Smooth muscle cell (in vitro differentiated cells): Measurements from ENCODE around the gene IFNB1. TPM values are rescaled to one million over a fixed set of nuclear protein-coding genes. Genes with fewer than 3 reads are reported as not detected.

Experiments used
- DNase-seq: peaks from one replicate; lab custom pipeline; 2025; ENCODE audit not compliant: unreplicated experiment; lab: John Stamatoyannopoulos, UW
- H2AFZ ChIP-seq: fragments of 200-600 bp; sonication (generic); 2 replicates; pipeline ENCODE4 v1.6.0; 2016; ENCODE audit warnings: antibody characterized with exemption, low read depth, mild to moderate bottlenecking
- H3F3A ChIP-seq: fragments of 200-600 bp; sonication (generic); 2 replicates; pipeline ENCODE4 v1.6.0; 2017; ENCODE audit warnings: antibody characterized with exemption, low read depth
- H3K27ac ChIP-seq: fragments of 200-600 bp; sonication (generic); 2 replicates; pipeline ENCODE4 v1.5.1; 2016; ENCODE audit warnings: low read depth, mild to moderate bottlenecking
- H3K27me3 ChIP-seq: fragments of 200-600 bp; sonication (generic); 2 replicates; pipeline ENCODE4 v1.6.1; 2016; ENCODE audit warnings: low read depth, mild to moderate bottlenecking
- H3K36me3 ChIP-seq: fragments of 200-600 bp; sonication (generic); 2 replicates; pipeline ENCODE4 v1.5.1; 2016; ENCODE audit warnings: low read depth
- H3K4me1 ChIP-seq: fragments of 200-600 bp; sonication (generic); 2 replicates; pipeline ENCODE4 v1.5.1; 2016; ENCODE audit warnings: low read depth
- H3K4me2 ChIP-seq: fragments of 200-600 bp; sonication (generic); 2 replicates; pipeline ENCODE4 v1.6.0; 2016; ENCODE audit warnings: mild to moderate bottlenecking
- H3K4me3 ChIP-seq: fragments of 200-600 bp; sonication (generic); 2 replicates; pipeline ENCODE4 v1.5.1; 2016; ENCODE audit warnings: mild to moderate bottlenecking
- H3K79me2 ChIP-seq: fragments of 200-600 bp; sonication (generic); 2 replicates; pipeline ENCODE4 v1.6.0; 2016; ENCODE audit warnings: low read depth, mild to moderate bottlenecking
- H3K9ac ChIP-seq: fragments of 200-600 bp; sonication (generic); 2 replicates; pipeline ENCODE4 v1.6.0; 2016; ENCODE audit warnings: low read depth
- H3K9me3 ChIP-seq: fragments of 200-600 bp; sonication (generic); replicated peaks from 2 replicates; pipeline ENCODE4 v1.5.1; 2016; ENCODE audit warnings: low read depth
- H4K20me1 ChIP-seq: fragments of 200-600 bp; sonication (generic); 2 replicates; pipeline ENCODE4 v1.6.0; 2016; ENCODE audit warnings: low read depth
- WGBS: methylation state at CpG from one replicate; pipeline ENCODE4 v1.1.7; 2016; ENCODE audit warnings: low lambda C conversion rate; 5-methylcytosine and 5-hydroxymethylcytosine counted together
- polyA plus RNA-seq: library from polyadenylated mRNA; unstranded; fragments of >200 nt; fragmentation: Nextera tagmentation; extraction: Ambion mirVana; gene quantifications from 2 replicates; pipeline ENCODE4 v1.2.1, GENCODE V29; 2016
- total RNA-seq: library from RNA; depleted of rRNA; stranded (reverse); fragments of >200 nt; gene quantifications from 2 replicates; pipeline ENCODE4 v1.2.3, GENCODE V29; 2014
- TF ChIP-seq, protein P1 (sequence below): fragments of 200-600 bp; sonication (generic); IDR thresholded peaks from 2 replicates; pipeline ENCODE4 v1.5.1; 2017; ENCODE audit warnings: borderline replicate concordance, mild to moderate bottlenecking, antibody characterized with exemption; ENCODE audit not compliant: insufficient read depth, poor library complexity, severe bottlenecking

The IFNB1 gene
- total and polyA plus RNA-seq, 2 experiments from 2014 or later, result not detected

DNA sequence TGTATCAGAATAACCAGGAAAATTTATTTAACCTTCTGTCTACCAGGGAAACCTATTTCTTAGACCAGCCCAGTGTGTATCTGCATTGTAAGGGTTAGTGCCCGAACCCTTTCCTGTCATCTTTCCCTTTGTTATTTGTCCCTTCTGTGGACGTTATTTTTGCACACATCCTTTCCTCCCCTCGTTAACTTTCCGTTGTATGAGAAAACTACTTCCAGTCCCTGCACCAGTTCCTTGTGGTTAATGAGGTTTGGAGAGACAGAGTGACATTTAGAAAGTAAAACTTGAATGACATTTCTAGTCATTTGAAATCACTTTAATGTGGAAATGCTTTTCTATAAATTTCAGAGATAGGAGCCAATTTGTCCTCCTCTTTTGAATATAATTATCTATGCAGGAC is 4.3 kb upstream of the IFNB1 start:
- H3K36me3 ChIP-seq, result no peaks in the 10 kb centered on the region
- H3F3A ChIP-seq, result no peaks in the 10 kb centered on the region
- no peak overlapping the region for H2AFZ ChIP-seq
- TF ChIP-seq, protein P1, sequence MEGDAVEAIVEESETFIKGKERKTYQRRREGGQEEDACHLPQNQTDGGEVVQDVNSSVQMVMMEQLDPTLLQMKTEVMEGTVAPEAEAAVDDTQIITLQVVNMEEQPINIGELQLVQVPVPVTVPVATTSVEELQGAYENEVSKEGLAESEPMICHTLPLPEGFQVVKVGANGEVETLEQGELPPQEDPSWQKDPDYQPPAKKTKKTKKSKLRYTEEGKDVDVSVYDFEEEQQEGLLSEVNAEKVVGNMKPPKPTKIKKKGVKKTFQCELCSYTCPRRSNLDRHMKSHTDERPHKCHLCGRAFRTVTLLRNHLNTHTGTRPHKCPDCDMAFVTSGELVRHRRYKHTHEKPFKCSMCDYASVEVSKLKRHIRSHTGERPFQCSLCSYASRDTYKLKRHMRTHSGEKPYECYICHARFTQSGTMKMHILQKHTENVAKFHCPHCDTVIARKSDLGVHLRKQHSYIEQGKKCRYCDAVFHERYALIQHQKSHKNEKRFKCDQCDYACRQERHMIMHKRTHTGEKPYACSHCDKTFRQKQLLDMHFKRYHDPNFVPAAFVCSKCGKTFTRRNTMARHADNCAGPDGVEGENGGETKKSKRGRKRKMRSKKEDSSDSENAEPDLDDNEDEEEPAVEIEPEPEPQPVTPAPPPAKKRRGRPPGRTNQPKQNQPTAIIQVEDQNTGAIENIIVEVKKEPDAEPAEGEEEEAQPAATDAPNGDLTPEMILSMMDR, result no peak
- H3K4me3 ChIP-seq, result no peak overlapping the region
- H3K27me3 ChIP-seq, result no peaks in the 10 kb centered on the region
- no peak for DNase-seq
- no peak overlapping the region for H3K9ac ChIP-seq
- H3K9me3 ChIP-seq, result no peaks in the 10 kb centered on the region
- no peaks in the 10 kb centered on the region for H4K20me1 ChIP-seq
- H3K27ac ChIP-seq, result no peak overlapping the region
- H3K4me1 ChIP-seq, result no peaks in the 10 kb centered on the region
- H3K79me2 ChIP-seq, result no peaks in the 10 kb centered on the region
- no peak overlapping the region for H3K4me2 ChIP-seq
- 80% methylated on average over 4 of the region's 4 CpGs for WGBS

DNA sequence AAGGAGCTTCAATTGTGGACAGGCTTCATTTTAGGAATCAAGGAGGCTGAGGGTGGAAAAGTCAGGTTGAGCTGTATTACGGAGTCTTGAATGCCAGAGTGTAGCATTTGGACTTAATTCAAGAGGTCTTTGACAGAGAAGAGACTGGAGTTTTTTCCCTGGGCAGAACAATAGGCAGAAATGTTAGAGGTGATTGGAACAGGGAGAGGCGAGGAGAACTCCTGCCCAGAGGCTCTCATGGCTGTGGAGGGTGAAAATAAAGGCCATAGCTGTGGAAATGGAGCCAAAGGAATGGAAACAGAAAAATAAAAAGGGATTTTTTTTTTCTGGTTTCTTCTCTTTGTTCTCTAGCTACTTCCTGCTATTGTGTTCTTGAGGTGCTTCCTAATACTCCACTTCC is 3.7 kb upstream of the IFNB1 start:
- Histone ChIP-seq H3K27me3 (no peaks in the 10 kb centered on the region), H3K79me2 (no peaks in the 10 kb centered on the region), H3K9ac (no peak overlapping the region), H3K27ac (no peak overlapping the region), H3K9me3 (no peaks in the 10 kb centered on the region), H3K4me3 (no peak overlapping the region), H3K36me3 (no peaks in the 10 kb centered on the region), H4K20me1 (no peaks in the 10 kb centered on the region), H3K4me2 (no peak overlapping the region), H3K4me1 (no peaks in the 10 kb centered on the region), H3F3A (no peaks in the 10 kb centered on the region), H2AFZ (no peak overlapping the region)
- WGBS, result 100% methylated on average over 2 of the region's 2 CpGs
- TF ChIP-seq, protein P1, result no peak
- DNase-seq, result no peak

DNA sequence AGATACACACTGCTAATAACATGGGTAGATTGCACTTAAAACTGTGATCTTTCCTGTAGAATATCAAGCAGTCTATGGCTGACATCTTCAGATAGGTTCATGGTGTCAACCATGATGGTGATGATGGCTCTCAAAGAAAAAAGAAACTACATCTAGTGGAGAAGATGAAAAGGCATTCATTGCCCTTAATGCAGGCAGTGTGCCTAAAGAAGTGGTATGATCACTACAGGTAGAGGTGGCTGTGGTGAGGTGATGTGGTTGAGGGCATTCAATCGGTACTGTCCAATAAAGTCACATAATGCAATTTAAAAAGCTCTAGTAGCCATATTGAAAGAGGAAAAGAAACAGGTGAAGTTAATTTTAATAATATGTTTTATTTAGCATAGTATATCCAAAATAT is 3.1 kb upstream of the IFNB1 start:
- Histone ChIP-seq H3K27me3 (no peaks in the 10 kb centered on the region), H3K79me2 (no peaks in the 10 kb centered on the region), H3K4me3 (no peak overlapping the region), H3K36me3 (no peaks in the 10 kb centered on the region), H3K9ac (no peak overlapping the region), H2AFZ (no peak overlapping the region), H3K9me3 (no peaks in the 10 kb centered on the region), H4K20me1 (no peaks in the 10 kb centered on the region), H3K4me2 (no peak overlapping the region), H3K4me1 (no peaks in the 10 kb centered on the region), H3F3A (no peaks in the 10 kb centered on the region), H3K27ac (no peak overlapping the region)
- DNase-seq, result no peak
- TF ChIP-seq, protein P1, result no peak
- 93% methylated on average over 1 of the region's 1 CpG for WGBS

DNA sequence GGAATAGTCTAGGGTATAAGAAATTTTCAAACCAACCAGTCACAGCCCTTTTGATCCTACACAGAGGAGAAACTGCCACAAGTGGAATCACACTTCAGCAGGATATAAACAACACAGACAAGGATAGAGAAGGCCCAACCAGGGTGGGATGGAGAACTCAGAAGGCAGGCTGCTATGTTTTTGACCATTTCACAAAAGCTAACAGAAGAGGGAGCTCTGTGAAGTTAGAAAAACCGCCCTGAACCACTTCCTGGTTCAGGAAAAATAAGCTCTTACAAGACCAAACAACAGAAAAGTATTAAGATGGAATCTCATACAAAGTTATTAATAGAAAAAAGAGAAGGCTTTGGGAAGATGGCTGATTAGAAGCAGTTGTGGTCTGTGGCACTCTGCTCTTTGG is 960 bp upstream of the IFNB1 start:
- Histone ChIP-seq H3F3A (no peaks in the 10 kb centered on the region), H3K27ac (no peak overlapping the region), H3K9me3 (no peaks in the 10 kb centered on the region), H3K4me1 (no peaks in the 10 kb centered on the region), H3K4me3 (no peak overlapping the region), H3K36me3 (no peaks in the 10 kb centered on the region), H3K4me2 (no peak overlapping the region), H3K9ac (no peak overlapping the region), H3K79me2 (no peaks in the 10 kb centered on the region), H4K20me1 (no peaks in the 10 kb centered on the region), H3K27me3 (no peaks in the 10 kb centered on the region), H2AFZ (no peak overlapping the region)
- 88% methylated on average over 1 of the region's 1 CpG for WGBS
- TF ChIP-seq, protein P1, result no peak
- DNase-seq, result no peak
